HL-60/S4 treated with retinoic acid at 250 ng/mL for 4 days and 3 days (cell line): ENCODE data around the gene FAM131A.

ENCODE experiments used
- in situ Hi-C: fragments of 300-500 bp; cut with MboI; formaldehyde crosslinking; loops from 2 replicates; pipeline ENCODE4 v1.7.0; 2022; ENCODE audit warnings: low sequenced_read_pairs

Gene FAM131A

GRCh38 chr3:184354121-184354728 lies 16.8 kb downstream of the FAM131A start:
- in situ Hi-C loops = loop anchor here (25.0 kb wide), 2 partner anchors 183 to 408 kb away; no protein-coding TSS in a partner anchor

GRCh38 chr3:184354754-184355153 lies 17.4 kb downstream of the FAM131A start:
- in situ Hi-C loops = loop anchor here (25.0 kb wide), 2 partner anchors 183 to 408 kb away; no protein-coding TSS in a partner anchor

GRCh38 chr3:184355261-184356040 lies 18.1 kb downstream of the FAM131A start:
- in situ Hi-C loops = loop anchor here (25.0 kb wide), 2 partner anchors 182 to 407 kb away; no protein-coding TSS in a partner anchor

- in situ Hi-C loops = loop anchor here (25.0 kb wide), 2 partner anchors 180 to 405 kb away; no protein-coding TSS in a partner anchor
These were observed 20.1 kb downstream of the FAM131A start for GRCh38 chr3:184357248-184358123.

- in situ Hi-C loops = loop anchor here (25.0 kb wide), 2 partner anchors 179 to 404 kb away; no protein-coding TSS in a partner anchor
These were observed 20.8 kb downstream of the FAM131A start for GRCh38 chr3:184358124-184358767.

- in situ Hi-C loops = loop anchor here (25.0 kb wide), 2 partner anchors 178 to 403 kb away; no protein-coding TSS in a partner anchor
These were observed 21.5 kb downstream of the FAM131A start for GRCh38 chr3:184358921-184359350.

- in situ Hi-C loops = loop anchor here (25.0 kb wide), 2 partner anchors 178 to 403 kb away; no protein-coding TSS in a partner anchor
These were observed 22.2 kb downstream of the FAM131A start for GRCh38 chr3:184359610-184360009.

GRCh38 chr3:184360070-184360928 lies 22.9 kb downstream of the FAM131A start:
- in situ Hi-C loops = loop anchor here (25.0 kb wide), 2 partner anchors 177 to 402 kb away; no protein-coding TSS in a partner anchor

GRCh38 chr3:184360929-184361531 lies 23.6 kb downstream of the FAM131A start:
- in situ Hi-C loops = loop anchor here (25.0 kb wide), 2 partner anchors 176 to 401 kb away; no protein-coding TSS in a partner anchor

- in situ Hi-C loops = loop anchor here (25.0 kb wide), 2 partner anchors 176 to 401 kb away; no protein-coding TSS in a partner anchor
These were observed 24.1 kb downstream of the FAM131A start, which contains the start of the genes CLCN2 and POLR2H for GRCh38 chr3:184361532-184361931. TSS of gene CLCN2 (minus strand) at chr3:184361605. CDS start at chr3:184361479, 126 bp downstream. TSS of gene POLR2H (plus strand) at chr3:184361710. CDS start at chr3:184363493, 1,783 bp downstream.

- in situ Hi-C loops = loop anchor here (25.0 kb wide), 2 partner anchors 175 to 400 kb away; no protein-coding TSS in a partner anchor
These were observed 24.7 kb downstream of the FAM131A start for GRCh38 chr3:184361932-184362667.

- in situ Hi-C loops = loop anchor here (25.0 kb wide), 2 partner anchors 174 to 399 kb away; no protein-coding TSS in a partner anchor
These were observed 25.5 kb downstream of the FAM131A start for GRCh38 chr3:184362668-184363546.

GRCh38 chr3:184366619-184367289 lies 29.4 kb downstream of the FAM131A start:
- in situ Hi-C loops = loop anchor here (25.0 kb wide), 2 partner anchors 171 to 396 kb away; no protein-coding TSS in a partner anchor

GRCh38 chr3:184368116-184368515 lies 30.7 kb downstream of the FAM131A start:
- in situ Hi-C loops = loop anchor here (25.0 kb wide), 2 partner anchors 169 to 394 kb away; no protein-coding TSS in a partner anchor

- in situ Hi-C loops = loop anchor here (25.0 kb wide), 2 partner anchors 169 to 394 kb away; no protein-coding TSS in a partner anchor
These were observed 31.3 kb downstream of the FAM131A start for GRCh38 chr3:184368586-184369183.
